GM23338 (cell line): ENCODE results near the gene TELO2. TPM values are rescaled to one million over a fixed set of nuclear protein-coding genes. Genes with fewer than 3 reads are reported as not detected.

ENCODE experiments used
- ATAC-seq: fragments of 200-7000 bp; cut with Tn5 transposase; 3 replicates; pipeline ENCODE4 v1.9.1; 2020
- DNase-seq: peaks from one replicate; pipeline ENCODE4 v3.0.0-alpha.2; 2015; ENCODE audit warnings: low spot score
- H2AFZ ChIP-seq: fragments of 200-600 bp; sonication (generic); 2 replicates; pipeline ENCODE4 v1.8.0; 2016; ENCODE audit warnings: antibody characterized with exemption, mild to moderate bottlenecking, moderate library complexity
- H3F3A ChIP-seq: fragments of 200-600 bp; sonication (generic); replicated peaks from 2 replicates; pipeline ENCODE4 v1.8.0; 2017; ENCODE audit warnings: antibody characterized with exemption, mixed run types, low read depth
- H3K27ac ChIP-seq: fragments of 200-600 bp; sonication (generic); 2 replicates; pipeline ENCODE4 v1.6.1; 2016; ENCODE audit warnings: low read depth
- H3K27me3 ChIP-seq: fragments of 200-600 bp; sonication (generic); 2 replicates; pipeline ENCODE4 v1.8.0; 2016; ENCODE audit warnings: mild to moderate bottlenecking, mixed run types, moderate library complexity; ENCODE audit not compliant: insufficient read depth
- H3K36me3 ChIP-seq: fragments of 200-600 bp; sonication (generic); 2 replicates; pipeline ENCODE4 v1.8.0; 2016; ENCODE audit warnings: mild to moderate bottlenecking; ENCODE audit not compliant: insufficient read depth
- H3K4me1 ChIP-seq: fragments of 200-600 bp; sonication (generic); 2 replicates; pipeline ENCODE4 v1.8.0; 2016; ENCODE audit warnings: mild to moderate bottlenecking, moderate library complexity; ENCODE audit not compliant: insufficient read depth
- H3K4me2 ChIP-seq: fragments of 200-600 bp; sonication (generic); 2 replicates; pipeline ENCODE4 v1.7.1; 2017; ENCODE audit warnings: mixed run types
- H3K4me3 ChIP-seq: fragments of 200-600 bp; sonication (generic); 2 replicates; pipeline ENCODE4 v1.6.1; 2016; ENCODE audit warnings: mixed run types
- H3K79me2 ChIP-seq: fragments of 200-600 bp; sonication (generic); replicated peaks from 2 replicates; pipeline ENCODE4 v1.8.0; 2017; ENCODE audit warnings: mild to moderate bottlenecking; ENCODE audit not compliant: insufficient read depth
- H3K9me2 ChIP-seq: fragments of 200-600 bp; sonication (generic); 2 replicates; pipeline ENCODE4 v1.8.0; 2017; ENCODE audit not compliant: insufficient read depth
- H4K20me1 ChIP-seq: fragments of 200-600 bp; sonication (generic); replicated peaks from 2 replicates; pipeline ENCODE4 v1.8.0; 2017; ENCODE audit warnings: mild to moderate bottlenecking; ENCODE audit not compliant: insufficient read depth
- H3K27ac Mint-ChIP-seq: 2 replicates; pipeline ENCODE4 v1.8.0; 2020; ENCODE audit warnings: inconsistent platforms, mild to moderate bottlenecking, moderate library complexity, mixed read lengths
- H3K27me3 Mint-ChIP-seq: 3 replicates; pipeline ENCODE4 v1.8.0; 2022; ENCODE audit warnings: low read depth, mild to moderate bottlenecking, moderate library complexity, mixed read lengths, inconsistent platforms; ENCODE audit not compliant: insufficient read depth, poor library complexity
- H3K36me3 Mint-ChIP-seq: 3 replicates; pipeline ENCODE4 v1.8.0; 2021; ENCODE audit warnings: low read depth, mild to moderate bottlenecking, inconsistent platforms, moderate library complexity, mixed read lengths
- H3K4me1 Mint-ChIP-seq: 3 replicates; pipeline ENCODE4 v1.8.0; 2020; ENCODE audit warnings: mild to moderate bottlenecking, inconsistent platforms, mixed read lengths
- H3K4me3 Mint-ChIP-seq: 3 replicates; pipeline ENCODE4 v1.8.0; 2021; ENCODE audit warnings: moderate library complexity, mild to moderate bottlenecking, inconsistent platforms, mixed read lengths
- H3K9me3 Mint-ChIP-seq: 3 replicates; pipeline ENCODE4 v1.8.0; 2020; ENCODE audit warnings: moderate library complexity, mild to moderate bottlenecking, inconsistent platforms, mixed read lengths
- CREB1 ChIP-seq: fragments of 250-450 bp; sonication (Bioruptor Pico); IDR thresholded peaks from 2 replicates; pipeline ENCODE4 v1.5.0; 2020; ENCODE audit warnings: low read depth, mild to moderate bottlenecking, moderate library complexity
- EZH2phosphoT487 ChIP-seq: fragments of 200-600 bp; sonication (generic); IDR thresholded peaks from one replicate; pipeline ENCODE4 v1.8.1; 2018; ENCODE audit warnings: antibody characterized with exemption; ENCODE audit not compliant: unreplicated experiment
- JUNB ChIP-seq: IDR thresholded peaks from one replicate; pipeline ENCODE4 v1.6.1; 2016; ENCODE audit warnings: antibody characterized with exemption; ENCODE audit not compliant: unreplicated experiment
- NANOG ChIP-seq: IDR thresholded peaks from 2 replicates; pipeline ENCODE4 v1.6.1; 2016; ENCODE audit warnings: antibody characterized with exemption, borderline replicate concordance
- POLR2AphosphoS5 ChIP-seq: IDR thresholded peaks from 2 replicates; pipeline ENCODE4 v1.6.1; 2016; ENCODE audit warnings: antibody characterized with exemption, low read depth
- STAT1 ChIP-seq: IDR thresholded peaks from one replicate; pipeline ENCODE4 v1.6.1; 2016; ENCODE audit warnings: antibody characterized with exemption; ENCODE audit not compliant: unreplicated experiment
- ZNF331 ChIP-seq: fragments of 250-450 bp; sonication (Bioruptor Pico); IDR thresholded peaks from 2 replicates; pipeline ENCODE4 v1.5.0; 2020; ENCODE audit warnings: low read depth, mild to moderate bottlenecking, moderate library complexity
- polyA plus RNA-seq: library from polyadenylated mRNA; unstranded; fragments of >200 nt; fragmentation: Nextera tagmentation; extraction: Ambion mirVana; gene quantifications from 2 replicates; pipeline ENCODE4 v1.2.1, GENCODE V29; 2016
- total RNA-seq: library from RNA; depleted of rRNA; stranded (reverse); fragments of >200 nt; shearing (Covaris generic); gene quantifications from 2 replicates; pipeline ENCODE4 v1.2.3, GENCODE V29; 2014
- TF ChIP-seq, protein P1 (sequence below), 2 experiments: fragments of 200-600 bp in 1 of 2; sonication (generic) in 1 of 2; conservative IDR thresholded peaks; 2 replicates each; pipeline versions ENCODE4 v1.5.1 to v1.6.1; 2016 to 2017; ENCODE audit warnings: antibody characterized with exemption in 2 of 2, low read depth in 2 of 2, mild to moderate bottlenecking in 2 of 2, moderate library complexity in 1 of 2
- TF ChIP-seq, protein P2 (sequence below): IDR thresholded peaks from 2 replicates; pipeline ENCODE4 v1.6.1; 2016; ENCODE audit warnings: antibody characterized with exemption
- TF ChIP-seq, protein P3 (sequence below): fragments of 250-450 bp; sonication (Bioruptor Pico); IDR thresholded peaks from 2 replicates; pipeline ENCODE4 v1.5.0; 2020; ENCODE audit warnings: mild to moderate bottlenecking, moderate library complexity
- TF ChIP-seq, protein P4 (sequence below): IDR thresholded peaks from one replicate; pipeline ENCODE4 v1.6.1; 2018; ENCODE audit warnings: antibody characterized with exemption; ENCODE audit not compliant: unreplicated experiment

The TELO2 gene
- total and polyA plus RNA-seq, 2 experiments from 2014 or later: 45.4 to 76.0 TPM

DNA sequence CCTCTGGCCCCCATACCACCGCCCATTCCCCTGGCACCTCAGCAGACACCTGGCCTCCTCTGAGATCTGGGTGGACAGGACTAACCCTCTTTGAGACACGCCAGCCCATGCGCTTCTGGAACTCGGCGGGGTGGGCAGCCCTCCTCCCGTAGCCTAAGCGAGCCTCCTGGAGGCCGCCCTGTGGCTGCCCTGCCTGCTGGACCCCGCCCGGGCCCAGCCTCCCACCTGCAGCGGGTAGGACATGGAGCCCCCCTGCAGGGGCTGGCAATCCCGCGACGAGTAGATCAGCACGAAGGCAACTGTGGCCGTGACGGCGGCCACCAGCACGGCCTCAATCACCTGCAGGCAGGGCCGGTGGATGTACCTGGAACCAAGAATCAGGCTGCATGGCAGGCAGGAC is 40.6 kb upstream of the TELO2 start:
- Mint-ChIP-seq H3K27me3 (peaks cover 9% of the 10 kb centered on the region), H3K9me3 (no peaks in the 10 kb centered on the region), H3K4me3 (no peak overlapping the region), H3K27ac (no peak overlapping the region), H3K36me3 (peaks cover 12% of the 10 kb centered on the region), H3K4me1 (no peaks in the 10 kb centered on the region)
- Histone ChIP-seq H3K27me3 (no peaks in the 10 kb centered on the region), H3K4me3 (no peak overlapping the region), H2AFZ (no peak overlapping the region), H3F3A (no peaks in the 10 kb centered on the region), H3K4me2 (no peak overlapping the region), H3K27ac (no peak overlapping the region), H3K9me2 (no peaks in the 10 kb centered on the region), H3K79me2 (no peaks in the 10 kb centered on the region), H3K4me1 (no peaks in the 10 kb centered on the region), H4K20me1 (no peaks in the 10 kb centered on the region), H3K36me3 (no peaks in the 10 kb centered on the region)
- DNase-seq (no peak), ATAC-seq (no peak)
- no peak for TF ChIP-seq EZH2phosphoT487
- TF ChIP-seq, protein P1, sequence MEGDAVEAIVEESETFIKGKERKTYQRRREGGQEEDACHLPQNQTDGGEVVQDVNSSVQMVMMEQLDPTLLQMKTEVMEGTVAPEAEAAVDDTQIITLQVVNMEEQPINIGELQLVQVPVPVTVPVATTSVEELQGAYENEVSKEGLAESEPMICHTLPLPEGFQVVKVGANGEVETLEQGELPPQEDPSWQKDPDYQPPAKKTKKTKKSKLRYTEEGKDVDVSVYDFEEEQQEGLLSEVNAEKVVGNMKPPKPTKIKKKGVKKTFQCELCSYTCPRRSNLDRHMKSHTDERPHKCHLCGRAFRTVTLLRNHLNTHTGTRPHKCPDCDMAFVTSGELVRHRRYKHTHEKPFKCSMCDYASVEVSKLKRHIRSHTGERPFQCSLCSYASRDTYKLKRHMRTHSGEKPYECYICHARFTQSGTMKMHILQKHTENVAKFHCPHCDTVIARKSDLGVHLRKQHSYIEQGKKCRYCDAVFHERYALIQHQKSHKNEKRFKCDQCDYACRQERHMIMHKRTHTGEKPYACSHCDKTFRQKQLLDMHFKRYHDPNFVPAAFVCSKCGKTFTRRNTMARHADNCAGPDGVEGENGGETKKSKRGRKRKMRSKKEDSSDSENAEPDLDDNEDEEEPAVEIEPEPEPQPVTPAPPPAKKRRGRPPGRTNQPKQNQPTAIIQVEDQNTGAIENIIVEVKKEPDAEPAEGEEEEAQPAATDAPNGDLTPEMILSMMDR (conservative IDR thresholded peaks at IDR 0.05; ENCODE audit: low read depth in 2 of 2): no peak
- TF ChIP-seq, protein P2, sequence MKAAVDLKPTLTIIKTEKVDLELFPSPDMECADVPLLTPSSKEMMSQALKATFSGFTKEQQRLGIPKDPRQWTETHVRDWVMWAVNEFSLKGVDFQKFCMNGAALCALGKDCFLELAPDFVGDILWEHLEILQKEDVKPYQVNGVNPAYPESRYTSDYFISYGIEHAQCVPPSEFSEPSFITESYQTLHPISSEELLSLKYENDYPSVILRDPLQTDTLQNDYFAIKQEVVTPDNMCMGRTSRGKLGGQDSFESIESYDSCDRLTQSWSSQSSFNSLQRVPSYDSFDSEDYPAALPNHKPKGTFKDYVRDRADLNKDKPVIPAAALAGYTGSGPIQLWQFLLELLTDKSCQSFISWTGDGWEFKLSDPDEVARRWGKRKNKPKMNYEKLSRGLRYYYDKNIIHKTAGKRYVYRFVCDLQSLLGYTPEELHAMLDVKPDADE: no peak
- TF ChIP-seq, protein P3, sequence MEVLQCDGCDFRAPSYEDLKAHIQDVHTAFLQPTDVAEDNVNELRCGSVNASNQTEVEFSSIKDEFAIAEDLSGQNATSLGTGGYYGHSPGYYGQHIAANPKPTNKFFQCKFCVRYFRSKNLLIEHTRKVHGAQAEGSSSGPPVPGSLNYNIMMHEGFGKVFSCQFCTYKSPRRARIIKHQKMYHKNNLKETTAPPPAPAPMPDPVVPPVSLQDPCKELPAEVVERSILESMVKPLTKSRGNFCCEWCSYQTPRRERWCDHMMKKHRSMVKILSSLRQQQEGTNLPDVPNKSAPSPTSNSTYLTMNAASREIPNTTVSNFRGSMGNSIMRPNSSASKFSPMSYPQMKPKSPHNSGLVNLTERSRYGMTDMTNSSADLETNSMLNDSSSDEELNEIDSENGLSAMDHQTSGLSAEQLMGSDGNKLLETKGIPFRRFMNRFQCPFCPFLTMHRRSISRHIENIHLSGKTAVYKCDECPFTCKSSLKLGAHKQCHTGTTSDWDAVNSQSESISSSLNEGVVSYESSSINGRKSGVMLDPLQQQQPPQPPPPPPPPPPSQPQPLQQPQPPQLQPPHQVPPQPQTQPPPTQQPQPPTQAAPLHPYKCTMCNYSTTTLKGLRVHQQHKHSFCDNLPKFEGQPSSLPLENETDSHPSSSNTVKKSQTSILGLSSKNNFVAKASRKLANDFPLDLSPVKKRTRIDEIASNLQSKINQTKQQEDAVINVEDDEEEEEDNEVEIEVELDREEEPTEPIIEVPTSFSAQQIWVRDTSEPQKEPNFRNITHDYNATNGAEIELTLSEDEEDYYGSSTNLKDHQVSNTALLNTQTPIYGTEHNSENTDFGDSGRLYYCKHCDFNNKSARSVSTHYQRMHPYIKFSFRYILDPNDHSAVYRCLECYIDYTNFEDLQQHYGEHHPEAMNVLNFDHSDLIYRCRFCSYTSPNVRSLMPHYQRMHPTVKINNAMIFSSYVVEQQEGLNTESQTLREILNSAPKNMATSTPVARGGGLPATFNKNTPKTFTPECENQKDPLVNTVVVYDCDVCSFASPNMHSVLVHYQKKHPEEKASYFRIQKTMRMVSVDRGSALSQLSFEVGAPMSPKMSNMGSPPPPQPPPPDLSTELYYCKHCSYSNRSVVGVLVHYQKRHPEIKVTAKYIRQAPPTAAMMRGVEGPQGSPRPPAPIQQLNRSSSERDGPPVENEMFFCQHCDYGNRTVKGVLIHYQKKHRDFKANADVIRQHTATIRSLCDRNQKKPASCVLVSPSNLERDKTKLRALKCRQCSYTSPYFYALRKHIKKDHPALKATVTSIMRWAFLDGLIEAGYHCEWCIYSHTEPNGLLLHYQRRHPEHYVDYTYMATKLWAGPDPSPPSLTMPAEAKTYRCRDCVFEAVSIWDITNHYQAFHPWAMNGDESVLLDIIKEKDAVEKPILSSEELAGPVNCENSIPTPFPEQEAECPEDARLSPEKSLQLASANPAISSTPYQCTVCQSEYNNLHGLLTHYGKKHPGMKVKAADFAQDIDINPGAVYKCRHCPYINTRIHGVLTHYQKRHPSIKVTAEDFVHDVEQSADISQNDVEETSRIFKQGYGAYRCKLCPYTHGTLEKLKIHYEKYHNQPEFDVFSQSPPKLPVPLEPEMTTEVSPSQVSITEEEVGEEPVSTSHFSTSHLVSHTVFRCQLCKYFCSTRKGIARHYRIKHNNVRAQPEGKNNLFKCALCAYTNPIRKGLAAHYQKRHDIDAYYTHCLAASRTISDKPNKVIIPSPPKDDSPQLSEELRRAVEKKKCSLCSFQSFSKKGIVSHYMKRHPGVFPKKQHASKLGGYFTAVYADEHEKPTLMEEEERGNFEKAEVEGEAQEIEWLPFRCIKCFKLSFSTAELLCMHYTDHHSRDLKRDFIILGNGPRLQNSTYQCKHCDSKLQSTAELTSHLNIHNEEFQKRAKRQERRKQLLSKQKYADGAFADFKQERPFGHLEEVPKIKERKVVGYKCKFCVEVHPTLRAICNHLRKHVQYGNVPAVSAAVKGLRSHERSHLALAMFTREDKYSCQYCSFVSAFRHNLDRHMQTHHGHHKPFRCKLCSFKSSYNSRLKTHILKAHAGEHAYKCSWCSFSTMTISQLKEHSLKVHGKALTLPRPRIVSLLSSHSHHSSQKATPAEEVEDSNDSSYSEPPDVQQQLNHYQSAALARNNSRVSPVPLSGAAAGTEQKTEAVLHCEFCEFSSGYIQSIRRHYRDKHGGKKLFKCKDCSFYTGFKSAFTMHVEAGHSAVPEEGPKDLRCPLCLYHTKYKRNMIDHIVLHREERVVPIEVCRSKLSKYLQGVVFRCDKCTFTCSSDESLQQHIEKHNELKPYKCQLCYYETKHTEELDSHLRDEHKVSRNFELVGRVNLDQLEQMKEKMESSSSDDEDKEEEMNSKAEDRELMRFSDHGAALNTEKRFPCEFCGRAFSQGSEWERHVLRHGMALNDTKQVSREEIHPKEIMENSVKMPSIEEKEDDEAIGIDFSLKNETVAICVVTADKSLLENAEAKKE (CRISPR knock-in tag): no peak
- TF ChIP-seq, protein P4, sequence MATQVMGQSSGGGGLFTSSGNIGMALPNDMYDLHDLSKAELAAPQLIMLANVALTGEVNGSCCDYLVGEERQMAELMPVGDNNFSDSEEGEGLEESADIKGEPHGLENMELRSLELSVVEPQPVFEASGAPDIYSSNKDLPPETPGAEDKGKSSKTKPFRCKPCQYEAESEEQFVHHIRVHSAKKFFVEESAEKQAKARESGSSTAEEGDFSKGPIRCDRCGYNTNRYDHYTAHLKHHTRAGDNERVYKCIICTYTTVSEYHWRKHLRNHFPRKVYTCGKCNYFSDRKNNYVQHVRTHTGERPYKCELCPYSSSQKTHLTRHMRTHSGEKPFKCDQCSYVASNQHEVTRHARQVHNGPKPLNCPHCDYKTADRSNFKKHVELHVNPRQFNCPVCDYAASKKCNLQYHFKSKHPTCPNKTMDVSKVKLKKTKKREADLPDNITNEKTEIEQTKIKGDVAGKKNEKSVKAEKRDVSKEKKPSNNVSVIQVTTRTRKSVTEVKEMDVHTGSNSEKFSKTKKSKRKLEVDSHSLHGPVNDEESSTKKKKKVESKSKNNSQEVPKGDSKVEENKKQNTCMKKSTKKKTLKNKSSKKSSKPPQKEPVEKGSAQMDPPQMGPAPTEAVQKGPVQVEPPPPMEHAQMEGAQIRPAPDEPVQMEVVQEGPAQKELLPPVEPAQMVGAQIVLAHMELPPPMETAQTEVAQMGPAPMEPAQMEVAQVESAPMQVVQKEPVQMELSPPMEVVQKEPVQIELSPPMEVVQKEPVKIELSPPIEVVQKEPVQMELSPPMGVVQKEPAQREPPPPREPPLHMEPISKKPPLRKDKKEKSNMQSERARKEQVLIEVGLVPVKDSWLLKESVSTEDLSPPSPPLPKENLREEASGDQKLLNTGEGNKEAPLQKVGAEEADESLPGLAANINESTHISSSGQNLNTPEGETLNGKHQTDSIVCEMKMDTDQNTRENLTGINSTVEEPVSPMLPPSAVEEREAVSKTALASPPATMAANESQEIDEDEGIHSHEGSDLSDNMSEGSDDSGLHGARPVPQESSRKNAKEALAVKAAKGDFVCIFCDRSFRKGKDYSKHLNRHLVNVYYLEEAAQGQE: no peak
- TF ChIP-seq JUNB: no peak
- TF ChIP-seq POLR2AphosphoS5: no peak
- TF ChIP-seq NANOG: no peak
- no peak for TF ChIP-seq STAT1
- TF ChIP-seq ZNF331 (CRISPR knock-in tag): no peak
- TF ChIP-seq CREB1 (CRISPR knock-in tag): no peak
